Right atrium auricular region (tissue), 2 donors: ENCODE measurements around the gene SVIL. TPM values are rescaled to one million over a fixed set of nuclear protein-coding genes. Genes with fewer than 3 reads are reported as not detected.

ENCODE experiments used
- DNase-seq: peaks from one replicate; pipeline ENCODE4 v3.0.0-alpha.2; 2019; ENCODE audit warnings: low spot score
- H3K27ac ChIP-seq, 2 donors: fragments of 200-600 bp; sonication (generic); 1 replicate in 1 of 2; 2 replicates in 1 of 2; pipeline ENCODE4 v1.5.1; 2016 to 2019
- H3K27me3 ChIP-seq, 2 donors: fragments of 200-600 bp; sonication (generic); one replicate each; pipeline versions ENCODE4 v1.5.1 to v1.6.0; 2017 to 2019
- H3K36me3 ChIP-seq: fragments of 200-600 bp; sonication (generic); one replicate; pipeline ENCODE4 v1.5.1; 2016
- H3K4me1 ChIP-seq, 2 donors: fragments of 200-600 bp; sonication (generic); one replicate each; pipeline versions ENCODE4 v1.5.1 to v1.6.0; 2017 to 2019
- H3K4me3 ChIP-seq, 2 donors: fragments of 200-600 bp; sonication (generic); 1 replicate in 1 of 2; 2 replicates in 1 of 2; pipeline ENCODE4 v1.5.1; 2017 to 2019; ENCODE audit warnings: mild to moderate bottlenecking in 1 of 2, moderate library complexity in 1 of 2
- H3K9me3 ChIP-seq, 2 donors: fragments of 200-600 bp; sonication (generic); one replicate each; pipeline ENCODE4 v1.5.1; 2019
- total RNA-seq, 2 donors: library from RNA; depleted of rRNA; stranded (reverse); fragments of >200 nt; gene quantifications; one replicate each; pipeline ENCODE4 v1.1.0, GENCODE V29; 2016
- TF ChIP-seq, protein P1 (sequence below), 2 donors: fragments of 200-600 bp; sonication (generic); IDR thresholded peaks; one replicate each; pipeline ENCODE4 v1.5.1; 2019; ENCODE audit warnings: antibody characterized with exemption in 2 of 2

Gene SVIL
- total RNA-seq, 2 donors from 2014 or later = 260 to 340 TPM

DNA sequence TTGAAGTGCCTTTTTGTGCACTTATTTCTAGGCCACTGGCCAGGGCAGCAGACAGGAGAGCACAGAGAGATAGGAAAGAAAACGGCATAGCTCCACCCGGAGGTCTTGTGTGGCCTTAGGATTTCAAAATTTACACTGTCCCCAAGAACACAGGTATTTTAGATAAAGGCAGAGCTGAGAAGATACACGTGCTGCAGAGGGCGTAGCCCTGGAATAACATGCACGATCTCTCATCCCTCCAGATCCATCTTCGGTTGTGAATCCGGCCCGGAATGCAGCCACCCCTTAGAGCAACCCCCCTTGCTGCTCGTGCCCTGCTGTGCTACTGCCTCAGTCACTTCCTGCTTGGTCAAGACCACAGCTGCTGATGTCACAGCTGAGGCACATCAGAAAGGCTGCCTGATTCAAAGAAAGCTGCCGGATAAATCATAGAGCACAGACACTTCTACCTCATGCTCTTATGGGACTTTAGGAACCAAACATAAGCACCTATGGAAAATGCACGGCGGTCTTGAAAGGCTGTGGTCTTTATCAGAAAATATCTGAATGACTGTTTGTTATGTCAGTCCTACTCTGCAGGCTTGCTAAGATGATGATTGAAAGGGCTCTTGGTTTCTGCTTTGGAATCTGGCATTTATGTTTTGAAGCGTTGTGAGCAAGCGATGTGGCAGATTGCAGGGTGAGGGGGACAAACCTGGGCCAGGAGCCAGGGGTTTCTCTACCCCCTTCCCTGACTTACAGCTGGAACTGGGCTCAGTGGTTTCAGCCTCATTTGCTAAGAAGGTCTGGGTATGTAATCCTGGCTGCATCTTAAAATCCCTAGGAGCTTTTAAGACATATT, 152.0 kb downstream of the SVIL start:
- peaks cover 0 to 20% of the 10 kb centered on the region in 2 donors for H3K4me1 ChIP-seq
- peaks cover 75% of the 10 kb centered on the region for H3K36me3 ChIP-seq

DNA sequence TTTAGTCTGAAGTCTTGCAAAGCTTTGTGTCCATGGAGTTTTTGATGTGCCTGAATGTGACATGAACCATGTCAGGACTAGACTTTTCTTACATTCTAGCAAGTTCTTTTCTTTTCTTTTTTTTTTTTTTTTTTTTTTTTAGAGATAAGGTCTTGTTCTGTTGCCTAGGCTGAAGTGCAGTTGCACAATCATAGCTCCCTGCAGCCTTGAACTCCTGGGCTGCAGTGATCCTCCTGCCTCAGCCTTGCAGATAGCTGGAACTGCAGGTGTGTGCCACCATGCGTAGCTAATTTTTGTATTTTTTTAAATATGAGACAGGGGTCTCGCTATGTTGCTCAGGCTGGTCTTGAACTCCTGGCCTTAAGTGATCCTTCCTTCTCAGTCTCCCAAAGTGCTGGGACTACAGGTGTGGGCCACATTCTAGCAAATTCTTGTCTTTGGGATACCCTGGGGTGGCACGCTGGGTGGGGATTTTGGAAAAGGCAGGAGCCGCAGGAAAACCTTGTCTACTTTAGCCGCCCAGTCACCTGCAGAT, 152.8 kb downstream of the SVIL start:
- DNase-seq = peak; percentile 52
- H3K4me3 ChIP-seq = no peak overlapping the region
- no peaks in the 10 kb centered on the region for H3K9me3 ChIP-seq
- TF ChIP-seq, protein P1, sequence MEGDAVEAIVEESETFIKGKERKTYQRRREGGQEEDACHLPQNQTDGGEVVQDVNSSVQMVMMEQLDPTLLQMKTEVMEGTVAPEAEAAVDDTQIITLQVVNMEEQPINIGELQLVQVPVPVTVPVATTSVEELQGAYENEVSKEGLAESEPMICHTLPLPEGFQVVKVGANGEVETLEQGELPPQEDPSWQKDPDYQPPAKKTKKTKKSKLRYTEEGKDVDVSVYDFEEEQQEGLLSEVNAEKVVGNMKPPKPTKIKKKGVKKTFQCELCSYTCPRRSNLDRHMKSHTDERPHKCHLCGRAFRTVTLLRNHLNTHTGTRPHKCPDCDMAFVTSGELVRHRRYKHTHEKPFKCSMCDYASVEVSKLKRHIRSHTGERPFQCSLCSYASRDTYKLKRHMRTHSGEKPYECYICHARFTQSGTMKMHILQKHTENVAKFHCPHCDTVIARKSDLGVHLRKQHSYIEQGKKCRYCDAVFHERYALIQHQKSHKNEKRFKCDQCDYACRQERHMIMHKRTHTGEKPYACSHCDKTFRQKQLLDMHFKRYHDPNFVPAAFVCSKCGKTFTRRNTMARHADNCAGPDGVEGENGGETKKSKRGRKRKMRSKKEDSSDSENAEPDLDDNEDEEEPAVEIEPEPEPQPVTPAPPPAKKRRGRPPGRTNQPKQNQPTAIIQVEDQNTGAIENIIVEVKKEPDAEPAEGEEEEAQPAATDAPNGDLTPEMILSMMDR (IDR thresholded peaks at IDR 0.05) = no peak
- H3K4me1 ChIP-seq = peaks cover 0 to 20% of the 10 kb centered on the region in 2 donors
- peak overlapping the region in 1 of 2 donors; percentile 11 for H3K27ac ChIP-seq
- H3K36me3 ChIP-seq = peaks cover 68% of the 10 kb centered on the region
- no peaks in the 10 kb centered on the region for H3K27me3 ChIP-seq

More for the DNA sequence above, 152.0 kb downstream of the SVIL start:
- no peak overlapping the region for H3K4me3 ChIP-seq
- no peaks in the 10 kb centered on the region for H3K27me3 ChIP-seq
- H3K9me3 ChIP-seq = no peaks in the 10 kb centered on the region
- H3K27ac ChIP-seq = peak overlapping the region; percentile 11 to 41
- TF ChIP-seq, protein P1 (IDR thresholded peaks at IDR 0.05) = no peak
- DNase-seq = no peak

DNA sequence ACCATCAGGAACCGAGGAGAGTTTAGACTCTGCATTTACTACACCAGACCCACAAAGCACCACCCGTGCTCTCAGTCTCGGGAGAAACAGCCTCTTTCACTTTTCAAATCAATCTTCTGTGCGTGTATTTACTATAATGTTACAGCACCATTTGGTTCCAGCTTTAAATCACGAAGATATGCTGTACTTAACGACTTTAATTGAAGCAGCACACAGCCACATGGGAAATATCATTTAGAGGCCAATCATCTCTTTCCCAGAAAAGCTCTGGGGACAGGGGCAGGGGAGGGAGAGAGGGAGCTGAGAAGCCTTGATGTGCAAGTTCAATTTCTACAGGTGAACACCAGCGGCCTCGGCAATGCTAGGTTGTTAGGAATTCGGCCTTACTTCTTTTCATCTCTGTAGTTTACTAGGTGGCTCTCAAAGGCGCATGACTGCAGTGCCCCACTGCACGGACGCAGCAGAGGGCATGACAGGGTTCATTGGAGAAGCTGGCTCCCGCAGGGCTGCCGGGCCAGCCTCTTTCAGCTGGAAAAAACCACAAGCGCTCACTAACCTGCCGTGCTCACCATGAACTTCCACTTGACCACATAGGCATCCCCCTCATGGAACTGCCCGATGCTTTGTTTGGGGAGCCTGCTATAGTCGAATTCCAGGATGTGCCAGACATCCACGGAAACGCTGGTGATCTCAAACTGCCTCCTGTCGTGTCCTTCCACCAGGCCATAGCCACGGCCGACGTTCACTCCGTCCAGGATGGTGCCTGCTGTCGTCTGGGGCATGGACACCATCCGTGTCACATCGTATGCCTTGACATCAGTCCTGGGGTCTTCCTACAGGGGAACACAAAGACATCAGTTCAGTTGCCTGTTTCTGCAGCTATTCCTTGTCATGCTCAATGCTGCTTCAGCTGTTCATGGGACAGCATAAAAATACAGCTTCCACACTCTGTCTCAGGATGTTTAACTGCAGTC, 154.5 kb downstream of the SVIL start:
- TF ChIP-seq, protein P1 (IDR thresholded peaks at IDR 0.05) = no peak
- no peak overlapping the region for H3K27ac ChIP-seq

DNA sequence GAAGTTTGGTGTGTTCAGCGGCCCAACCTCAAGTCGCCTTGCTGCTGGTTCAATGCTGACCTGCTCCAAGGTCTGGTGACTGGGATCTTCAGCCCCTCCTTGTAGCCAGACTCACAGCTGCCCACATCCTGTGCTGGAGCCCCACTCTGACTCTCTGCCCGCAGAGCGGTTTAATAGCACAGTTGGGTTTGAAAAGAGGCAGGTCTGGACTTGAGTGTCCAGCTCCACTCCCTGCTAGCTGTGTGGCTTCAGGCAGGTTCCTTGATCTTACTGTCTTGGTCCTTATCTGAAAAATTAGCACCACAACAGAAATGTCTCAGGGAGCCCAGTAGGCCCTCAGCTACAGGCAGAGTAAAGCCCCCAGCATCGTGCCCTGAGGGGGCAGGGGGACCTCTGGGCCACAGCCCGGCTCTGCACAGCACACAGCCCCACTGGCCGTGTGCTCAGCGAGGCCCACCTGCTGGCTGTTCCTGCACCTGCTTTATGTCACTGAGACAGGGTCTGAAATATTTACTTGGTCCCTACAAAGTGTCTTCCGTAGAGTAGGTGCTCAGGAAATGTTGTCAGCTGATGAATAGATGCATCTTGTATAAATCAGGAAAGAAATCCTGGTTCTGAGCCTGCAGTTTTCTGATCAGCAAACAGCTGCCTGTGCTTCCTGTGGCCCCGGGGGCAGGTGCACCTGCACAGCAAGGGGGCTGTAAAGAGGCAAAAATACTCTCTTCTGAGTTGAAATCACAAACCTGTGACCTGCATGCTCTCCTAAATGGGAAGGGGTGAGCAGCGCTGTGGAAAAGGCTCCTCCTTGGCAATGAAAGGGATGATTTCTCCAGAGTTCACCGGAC, 155.5 kb downstream of the SVIL start:
- Histone ChIP-seq H3K27me3 (no peaks in the 10 kb centered on the region), H3K4me3 (no peak overlapping the region), H3K4me1 (peaks cover 0 to 27% of the 10 kb centered on the region in 2 donors), H3K9me3 (no peaks in the 10 kb centered on the region), H3K27ac (no peak overlapping the region), H3K36me3 (peaks cover 67% of the 10 kb centered on the region)
- peak; percentile 38 for DNase-seq
- TF ChIP-seq, protein P1 (IDR thresholded peaks at IDR 0.05) = no peak

More for the DNA sequence above, 154.5 kb downstream of the SVIL start:
- Histone ChIP-seq H3K4me1 (peaks cover 0 to 20% of the 10 kb centered on the region in 2 donors), H3K9me3 (no peaks in the 10 kb centered on the region), H3K27me3 (no peaks in the 10 kb centered on the region), H3K4me3 (no peak overlapping the region), H3K36me3 (peaks cover 66% of the 10 kb centered on the region)
- DNase-seq = peak; percentile 43
